Fibroblast of lung (primary cell): ENCODE data around the gene MAGEA4.

Experiments used
- EZH2 ChIP-seq: IDR thresholded peaks from 2 replicates; pipeline ENCODE4 v1.5.1; 2012; ENCODE audit warnings: low read length, control low read depth, mild to moderate bottlenecking; ENCODE audit errors: missing control alignments
- TF ChIP-seq, protein P1 (sequence below), 2 donors: IDR thresholded peaks in 1 of 2; conservative IDR thresholded peaks in 1 of 2; 1 replicate in 1 of 2; 2 replicates in 1 of 2; pipeline ENCODE4 v1.5.1; 2011 to 2012; ENCODE audit warnings: low read length in 2 of 2, control low read depth in 1 of 2, inconsistent platforms in 1 of 2, low read depth in 1 of 2, mild to moderate bottlenecking in 1 of 2

DNA sequence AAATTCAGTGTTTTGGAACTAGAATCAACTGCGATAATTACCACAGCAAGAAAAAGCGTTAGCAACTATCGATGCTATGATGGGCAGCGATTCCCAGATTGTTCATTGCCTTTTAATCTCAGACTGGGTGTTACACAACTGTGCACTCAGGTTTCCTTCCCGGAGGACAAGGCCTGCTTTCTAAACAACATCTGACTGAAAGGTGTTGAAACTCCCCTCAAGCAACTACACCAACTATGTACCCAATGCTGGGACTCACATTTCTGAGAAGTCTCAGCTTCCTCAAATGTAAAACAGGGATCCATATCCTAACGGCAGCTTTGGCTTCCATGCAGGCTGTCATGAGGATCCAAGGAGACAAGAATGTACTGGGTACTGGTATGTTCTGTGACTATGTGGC, 53.5 kb downstream of the MAGEA4 start:
- TF ChIP-seq EZH2 = no peak
- TF ChIP-seq, protein P1, sequence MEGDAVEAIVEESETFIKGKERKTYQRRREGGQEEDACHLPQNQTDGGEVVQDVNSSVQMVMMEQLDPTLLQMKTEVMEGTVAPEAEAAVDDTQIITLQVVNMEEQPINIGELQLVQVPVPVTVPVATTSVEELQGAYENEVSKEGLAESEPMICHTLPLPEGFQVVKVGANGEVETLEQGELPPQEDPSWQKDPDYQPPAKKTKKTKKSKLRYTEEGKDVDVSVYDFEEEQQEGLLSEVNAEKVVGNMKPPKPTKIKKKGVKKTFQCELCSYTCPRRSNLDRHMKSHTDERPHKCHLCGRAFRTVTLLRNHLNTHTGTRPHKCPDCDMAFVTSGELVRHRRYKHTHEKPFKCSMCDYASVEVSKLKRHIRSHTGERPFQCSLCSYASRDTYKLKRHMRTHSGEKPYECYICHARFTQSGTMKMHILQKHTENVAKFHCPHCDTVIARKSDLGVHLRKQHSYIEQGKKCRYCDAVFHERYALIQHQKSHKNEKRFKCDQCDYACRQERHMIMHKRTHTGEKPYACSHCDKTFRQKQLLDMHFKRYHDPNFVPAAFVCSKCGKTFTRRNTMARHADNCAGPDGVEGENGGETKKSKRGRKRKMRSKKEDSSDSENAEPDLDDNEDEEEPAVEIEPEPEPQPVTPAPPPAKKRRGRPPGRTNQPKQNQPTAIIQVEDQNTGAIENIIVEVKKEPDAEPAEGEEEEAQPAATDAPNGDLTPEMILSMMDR (conservative IDR thresholded peaks at IDR 0.05 in 1 of 2, IDR thresholded peaks at IDR 0.05 in 1 of 2; ENCODE audit: low read depth in 1 of 2, low read length in 2 of 2) = no peak
